HepG2 (cell line): ENCODE measurements around the gene NAPSA. TPM values are rescaled to one million over a fixed set of nuclear protein-coding genes. Genes with fewer than 3 reads are reported as not detected.
A peak's percentile ranks its signal among the peaks of the same experiment; 100 is the strongest.

Experiments used
- AKAP8 ChIP-seq: sonication (generic); formaldehyde crosslinking; IDR thresholded peaks from 2 replicates; pipeline ENCODE4 v1.5.1; 2020; ENCODE audit warnings: mild to moderate bottlenecking, missing genetic modification reagents
- EEA1 ChIP-seq: sonication (generic); formaldehyde crosslinking; IDR thresholded peaks from 2 replicates; pipeline ENCODE4 v1.5.1; 2020; ENCODE audit warnings: mild to moderate bottlenecking, missing genetic modification reagents, borderline replicate concordance
- ELF3 ChIP-seq: IDR thresholded peaks from 2 replicates; pipeline ENCODE4 v1.6.1; 2016; ENCODE audit warnings: missing genetic modification reagents, missing compliant biosample characterization
- GABPA ChIP-seq, 2 experiments: IDR thresholded peaks; 2 replicates each; pipeline ENCODE4 v1.6.1; 2011 to 2016; ENCODE audit warnings: low read depth in 2 of 2, low read length in 1 of 2, missing biosample characterization in 1 of 2, missing genetic modification characterization in 1 of 2
- MTA3 ChIP-seq: sonication (generic); formaldehyde crosslinking; IDR thresholded peaks from 2 replicates; pipeline ENCODE4 v1.4.0; 2020; ENCODE audit warnings: missing genetic modification reagents
- PBX3 ChIP-seq: sonication (generic); formaldehyde crosslinking; IDR thresholded peaks from 2 replicates; pipeline ENCODE4 v1.8.1; 2023; ENCODE audit warnings: missing genetic modification reagents, inconsistent platforms, borderline replicate concordance
- PCBP2 ChIP-seq: fragments of 200-400 bp; formaldehyde crosslinking; optimal IDR thresholded peaks from 2 replicates; pipeline ENCODE3; 2018; ENCODE audit warnings: low read length, low read depth; ENCODE audit not compliant: poor library complexity, severe bottlenecking
- PHF20 ChIP-seq: sonication (generic); formaldehyde crosslinking; IDR thresholded peaks from 2 replicates; pipeline ENCODE4 v1.5.0; 2020; ENCODE audit warnings: mild to moderate bottlenecking, missing genetic modification reagents
- SCMH1 ChIP-seq: sonication (generic); formaldehyde crosslinking; IDR thresholded peaks from 2 replicates; pipeline ENCODE4 v1.9.0; 2021; ENCODE audit warnings: missing genetic modification reagents, mild to moderate bottlenecking, borderline replicate concordance
- TARDBP ChIP-seq: sonication (generic); formaldehyde crosslinking; IDR thresholded peaks from 2 replicates; pipeline ENCODE4 v1.8.0; 2022; ENCODE audit warnings: mild to moderate bottlenecking, missing genetic modification reagents
- ZNF766 ChIP-seq: sonication (generic); formaldehyde crosslinking; IDR thresholded peaks from 2 replicates; pipeline ENCODE4 v1.5.0; 2020; ENCODE audit warnings: missing genetic modification reagents, borderline replicate concordance
- polyA plus RNA-seq, 8 experiments: library from polyadenylated mRNA; depleted of rRNA in 3 of 8; stranded (reverse) in 7 of 8; unstranded in 1 of 8; fragments of >200 nt; fragmentation: Illumina TruSeq in 4 of 8; extraction: Trizol in 4 of 8; gene quantifications; 2 replicates each; pipeline versions ENCODE4 v1.2.1 to v1.2.3, GENCODE V29; 2011 to 2016; ENCODE audit warnings: low read depth in 4 of 8, missing spikeins in 1 of 8, mixed read lengths in 1 of 8; ENCODE audit not compliant: insufficient read depth in 1 of 8
- total RNA-seq, 5 experiments: library from RNA; depleted of rRNA; stranded (reverse); fragments of >200 nt; fragmentation: Illumina TruSeq; extraction: Trizol; gene quantifications; 2 replicates each; pipeline ENCODE4 v1.2.3, GENCODE V29; 2016; ENCODE audit warnings: low read depth in 1 of 5
- TF ChIP-seq, protein P1 (sequence below): sonication (generic); formaldehyde crosslinking; IDR thresholded peaks from 2 replicates; pipeline ENCODE4 v1.8.0; 2022; ENCODE audit warnings: missing genetic modification reagents, mild to moderate bottlenecking, borderline replicate concordance
- TF ChIP-seq, protein P2 (sequence below): sonication (generic); formaldehyde crosslinking; IDR thresholded peaks from 2 replicates; pipeline ENCODE4 v1.4.0; 2020; ENCODE audit warnings: missing genetic modification reagents

The NAPSA gene
- total and polyA plus RNA-seq, 2 of the 13 experiments (the other 11 are each of a cell fraction or from before 2014, with no cell fraction given), result not detected

DNA sequence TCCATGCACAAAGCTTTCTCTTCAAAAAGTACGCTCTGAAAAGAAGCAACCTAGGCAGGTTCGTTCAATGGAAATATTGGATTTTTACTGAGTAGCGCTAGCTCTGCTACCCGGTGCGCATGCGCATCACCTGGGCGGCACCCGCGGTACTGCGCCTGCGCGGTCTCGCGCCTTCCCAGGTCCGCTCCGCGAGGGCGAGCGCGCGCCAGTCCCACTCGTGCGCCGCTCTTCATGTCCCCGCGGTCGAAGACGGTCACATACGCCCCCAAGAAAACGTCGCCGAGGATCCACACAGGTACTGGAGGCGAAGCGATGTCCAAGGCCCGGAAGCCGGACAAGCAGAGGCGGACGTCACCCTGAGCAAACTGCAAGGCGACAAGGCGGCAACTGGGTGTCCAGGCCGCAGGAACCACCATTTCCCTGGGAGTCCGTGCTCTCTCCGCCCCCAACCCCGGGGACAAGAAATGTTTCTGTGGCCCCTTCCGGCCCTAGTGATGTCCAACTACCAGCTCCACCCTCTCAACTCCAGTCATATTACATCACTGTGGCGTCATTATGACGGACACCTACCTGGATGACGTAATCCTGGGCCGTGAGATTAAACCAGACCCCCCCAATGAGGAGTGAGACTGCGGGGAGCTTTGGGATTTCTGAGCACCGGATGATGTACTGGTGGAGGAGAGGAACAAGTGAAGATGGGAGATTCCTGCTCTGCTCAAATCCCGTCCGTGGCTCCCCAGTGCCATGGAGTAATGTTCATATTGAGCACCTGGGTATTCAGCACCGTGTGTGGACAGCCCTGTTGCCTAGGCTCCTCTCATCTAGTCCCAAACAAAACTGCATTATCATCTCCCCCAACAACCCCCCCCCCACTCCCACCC lies 31.5 kb downstream of the NAPSA start (continued):
- TF ChIP-seq, protein P1, sequence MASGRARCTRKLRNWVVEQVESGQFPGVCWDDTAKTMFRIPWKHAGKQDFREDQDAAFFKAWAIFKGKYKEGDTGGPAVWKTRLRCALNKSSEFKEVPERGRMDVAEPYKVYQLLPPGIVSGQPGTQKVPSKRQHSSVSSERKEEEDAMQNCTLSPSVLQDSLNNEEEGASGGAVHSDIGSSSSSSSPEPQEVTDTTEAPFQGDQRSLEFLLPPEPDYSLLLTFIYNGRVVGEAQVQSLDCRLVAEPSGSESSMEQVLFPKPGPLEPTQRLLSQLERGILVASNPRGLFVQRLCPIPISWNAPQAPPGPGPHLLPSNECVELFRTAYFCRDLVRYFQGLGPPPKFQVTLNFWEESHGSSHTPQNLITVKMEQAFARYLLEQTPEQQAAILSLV (CRISPR knock-in tag), result peak; percentile 90
- TF ChIP-seq, protein P2, sequence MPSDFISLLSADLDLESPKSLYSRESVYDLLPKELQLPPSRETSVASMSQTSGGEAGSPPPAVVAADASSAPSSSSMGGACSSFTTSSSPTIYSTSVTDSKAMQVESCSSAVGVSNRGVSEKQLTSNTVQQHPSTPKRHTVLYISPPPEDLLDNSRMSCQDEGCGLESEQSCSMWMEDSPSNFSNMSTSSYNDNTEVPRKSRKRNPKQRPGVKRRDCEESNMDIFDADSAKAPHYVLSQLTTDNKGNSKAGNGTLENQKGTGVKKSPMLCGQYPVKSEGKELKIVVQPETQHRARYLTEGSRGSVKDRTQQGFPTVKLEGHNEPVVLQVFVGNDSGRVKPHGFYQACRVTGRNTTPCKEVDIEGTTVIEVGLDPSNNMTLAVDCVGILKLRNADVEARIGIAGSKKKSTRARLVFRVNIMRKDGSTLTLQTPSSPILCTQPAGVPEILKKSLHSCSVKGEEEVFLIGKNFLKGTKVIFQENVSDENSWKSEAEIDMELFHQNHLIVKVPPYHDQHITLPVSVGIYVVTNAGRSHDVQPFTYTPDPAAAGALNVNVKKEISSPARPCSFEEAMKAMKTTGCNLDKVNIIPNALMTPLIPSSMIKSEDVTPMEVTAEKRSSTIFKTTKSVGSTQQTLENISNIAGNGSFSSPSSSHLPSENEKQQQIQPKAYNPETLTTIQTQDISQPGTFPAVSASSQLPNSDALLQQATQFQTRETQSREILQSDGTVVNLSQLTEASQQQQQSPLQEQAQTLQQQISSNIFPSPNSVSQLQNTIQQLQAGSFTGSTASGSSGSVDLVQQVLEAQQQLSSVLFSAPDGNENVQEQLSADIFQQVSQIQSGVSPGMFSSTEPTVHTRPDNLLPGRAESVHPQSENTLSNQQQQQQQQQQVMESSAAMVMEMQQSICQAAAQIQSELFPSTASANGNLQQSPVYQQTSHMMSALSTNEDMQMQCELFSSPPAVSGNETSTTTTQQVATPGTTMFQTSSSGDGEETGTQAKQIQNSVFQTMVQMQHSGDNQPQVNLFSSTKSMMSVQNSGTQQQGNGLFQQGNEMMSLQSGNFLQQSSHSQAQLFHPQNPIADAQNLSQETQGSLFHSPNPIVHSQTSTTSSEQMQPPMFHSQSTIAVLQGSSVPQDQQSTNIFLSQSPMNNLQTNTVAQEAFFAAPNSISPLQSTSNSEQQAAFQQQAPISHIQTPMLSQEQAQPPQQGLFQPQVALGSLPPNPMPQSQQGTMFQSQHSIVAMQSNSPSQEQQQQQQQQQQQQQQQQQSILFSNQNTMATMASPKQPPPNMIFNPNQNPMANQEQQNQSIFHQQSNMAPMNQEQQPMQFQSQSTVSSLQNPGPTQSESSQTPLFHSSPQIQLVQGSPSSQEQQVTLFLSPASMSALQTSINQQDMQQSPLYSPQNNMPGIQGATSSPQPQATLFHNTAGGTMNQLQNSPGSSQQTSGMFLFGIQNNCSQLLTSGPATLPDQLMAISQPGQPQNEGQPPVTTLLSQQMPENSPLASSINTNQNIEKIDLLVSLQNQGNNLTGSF, result peak; percentile 88; the same call in 1 of the 2 replicates
- TF ChIP-seq AKAP8 (CRISPR knock-in tag) (peak; percentile 68; the same call in 1 of the 2 replicates), MTA3 (no peak), PCBP2 (no peak), ELF3 (CRISPR knock-in tag) (0 out of 2 replicates have a peak, but pooled peaks have one; percentile 45), ZNF766 (CRISPR knock-in tag) (peak; percentile 74; the same call in 1 of the 2 replicates), GABPA (IDR thresholded peaks at IDR 0.05; ENCODE audit: low read depth, low read length) (no peak), GABPA (CRISPR knock-in tag; IDR thresholded peaks at IDR 0.05; ENCODE audit: low read depth) (no peak), SCMH1 (CRISPR knock-in tag) (no peak), EEA1 (peak; percentile 74; the same call in 1 of the 2 replicates), PHF20 (CRISPR knock-in tag) (peak; percentile 50), TARDBP (CRISPR knock-in tag) (no peak), PBX3 (CRISPR knock-in tag) (peak; percentile 70; the same call in 1 of the 2 replicates)
